Spleen (tissue), 11 donors: ENCODE measurements around the gene ATP13A1. TPM values are rescaled to one million over a fixed set of nuclear protein-coding genes. Genes with fewer than 3 reads are reported as not detected.
A peak's percentile ranks its signal among the peaks of the same experiment; 100 is the strongest.

ENCODE experiments used
- DNase-seq: peaks from one replicate; pipeline ENCODE4 v3.0.0-alpha.2; 2020
- H3K27ac ChIP-seq, 8 donors: fragments of 200-600 bp; sonication (generic) in 7 of 8; 1 replicate in 4 of 8; 2 replicates in 4 of 8; pipeline versions ENCODE4 v1.5.0 to v1.8.0; 2016 to 2021; ENCODE audit warnings: inconsistent platforms in 4 of 8, mild to moderate bottlenecking in 4 of 8, moderate library complexity in 1 of 8
- H3K27me3 ChIP-seq, 7 donors: fragments of 200-600 bp; sonication (generic) in 6 of 7; replicated peaks in 1 of 7; 1 replicate in 4 of 7; 2 replicates in 3 of 7; pipeline versions ENCODE4 v1.5.0 to v1.8.0; 2016 to 2021; ENCODE audit warnings: inconsistent platforms in 3 of 7, mild to moderate bottlenecking in 1 of 7
- H3K36me3 ChIP-seq, 6 donors: fragments of 200-600 bp; sonication (generic) in 5 of 6; 1 replicate in 4 of 6; 2 replicates in 2 of 6; pipeline versions ENCODE4 v1.5.0 to v1.8.0; 2016 to 2021; ENCODE audit warnings: inconsistent platforms in 2 of 6
- H3K4me1 ChIP-seq, 6 donors: fragments of 200-600 bp; sonication (generic) in 5 of 6; 1 replicate in 3 of 6; 2 replicates in 3 of 6; pipeline versions ENCODE4 v1.5.0 to v1.8.0; 2016 to 2021; ENCODE audit warnings: inconsistent platforms in 3 of 6
- H3K4me3 ChIP-seq, 8 donors: fragments of 200-600 bp; sonication (generic) in 7 of 8; 1 replicate in 4 of 8; 2 replicates in 4 of 8; pipeline versions ENCODE4 v1.5.0 to v1.8.0; 2016 to 2021; ENCODE audit warnings: inconsistent platforms in 4 of 8, mild to moderate bottlenecking in 4 of 8, moderate library complexity in 2 of 8
- H3K9me3 ChIP-seq, 8 donors: fragments of 200-600 bp; sonication (generic) in 7 of 8; 1 replicate in 4 of 8; 2 replicates in 4 of 8; pipeline versions ENCODE4 v1.5.0 to v1.8.0; 2016 to 2021; ENCODE audit warnings: inconsistent platforms in 4 of 8
- CTCF ChIP-seq, 11 experiments: fragments of 200-600 bp in 7 of 11; fragments of 450-650 bp in 4 of 11; sonication (generic) in 4 of 11; IDR thresholded peaks in 8 of 11; conservative IDR thresholded peaks in 3 of 11; 1 replicate in 7 of 11; 2 replicates in 4 of 11; pipeline versions ENCODE4 v1.4.0 to v1.8.0; 2016 to 2021; ENCODE audit warnings: antibody characterized with exemption in 11 of 11, inconsistent platforms in 4 of 11, mild to moderate bottlenecking in 1 of 11
- POLR2A ChIP-seq, 3 donors: fragments of 450-650 bp; IDR thresholded peaks; one replicate each; pipeline ENCODE4 v1.5.1; 2017; ENCODE audit warnings: antibody characterized with exemption in 3 of 3, mild to moderate bottlenecking in 1 of 3
- POLR2AphosphoS5 ChIP-seq, 3 donors: sonication (generic); formaldehyde crosslinking; IDR thresholded peaks; one replicate each; pipeline ENCODE4 v1.5.1; 2017; ENCODE audit warnings: antibody characterized with exemption in 3 of 3
- WGBS, 5 donors: extraction: QIAGEN DNeasy Blood & Tissue Kit in 3 of 5; methylation state at CpG; one replicate each; pipeline versions ENCODE4 v1.1.5 to v1.1.7; 2013 to 2018; 5-methylcytosine and 5-hydroxymethylcytosine counted together
- intact Hi-C: fragments of 100-400 bp; cut with DNase I; formaldehyde crosslinking; loops from one replicate; pipeline ENCODE4 v1.15.0; 2023; ENCODE audit warnings: low total_unique reads
- polyA plus RNA-seq, 3 donors: library from polyadenylated mRNA; stranded (reverse); fragments of 200-250 nt; gene quantifications; one replicate each; pipeline ENCODE4 v1.2.1, GENCODE V29; 2013
- total RNA-seq, 7 donors: library from RNA; depleted of rRNA in 3 of 7; stranded (reverse); fragments of >200 nt in 3 of 7; fragmentation: NEBNext Ultra II Directional in 4 of 7; extraction: Animal tissue kit (Norgen Biotek cat#: 25700) in 4 of 7; gene quantifications; one replicate each; pipeline versions ENCODE4 v1.1.0 to v1.2.1, GENCODE V29; 2016 to 2021
- donor health status: healthy with polysubstance abuse.
- donor health status: DM: no; HTN: no; CAD: no; lungs with moderate emphysema.
- donor health status: DM: no; HTN: no; CAD: no.
- donor health status: Bipolar disorder and iron deficiency.
- donor health status: healthy.
- donor health status: DM: no; HTN: no; CAD: no.
- donor health status: DM: yes; HTN: yes; CAD: no.

The ATP13A1 gene
- total and polyA plus RNA-seq, 10 donors: 39.7 to 301 (median 99.7) TPM

- WGBS, 5 donors: 1 to 2% (median 2%) methylated on average over 40 to 87 of the region's 87 CpGs
- peak within 1 kb of the TSS; percentile 43 to 73 (median 56) for H3K4me3 ChIP-seq
Measured at GRCh38 chr19:19627621-19628500, 35.6 kb downstream of the ATP13A1 start, which contains the start of gene LPAR2. TSS of gene LPAR2 (minus strand) at chr19:19628220. CDS start at chr19:19627275, 945 bp downstream.

GRCh38 chr19:19626516-19627472 is 36.7 kb downstream of the ATP13A1 start:
- Histone ChIP-seq H3K4me1 (peaks cover 0 to 52% (median 22%) of the 10 kb centered on the region in 6 donors), H3K36me3 (peaks cover 0 to 67% (median 17%) of the 10 kb centered on the region in 6 donors), H3K27ac (peak overlapping the region in 3 of 8 donors; percentile 87 to 90 (median 87)), H3K27me3 (peaks cover 0 to 18% (median 6%) of the 10 kb centered on the region in 7 donors), H3K9me3 (no peaks in the 10 kb centered on the region), H3K4me3 (peak overlapping the region in 7 of 8 donors; percentile 54 to 73 (median 56))
- intact Hi-C loops: no loop called here
- TF ChIP-seq CTCF (IDR thresholded peaks at IDR 0.05 in 8 of 11, conservative IDR thresholded peaks at IDR 0.05 in 3 of 11) (no peak), POLR2AphosphoS5 (IDR thresholded peaks at IDR 0.05) (peak in 2 of 3 donors; percentile 51 to 86)
- 90 to 96% (median 93%) methylated on average over 35 to 48 of the region's 48 CpGs for WGBS, 5 donors
- DNase-seq: peak; percentile 84

More at GRCh38 chr19:19627621-19628500, 35.6 kb downstream of the ATP13A1 start, which contains the start of gene LPAR2:
- intact Hi-C loops: no loop called here
- TF ChIP-seq CTCF (IDR thresholded peaks at IDR 0.05 in 8 of 11, conservative IDR thresholded peaks at IDR 0.05 in 3 of 11): peak in 6 of 11 experiments; percentile 14 to 59 (median 50)
- TF ChIP-seq POLR2AphosphoS5 (IDR thresholded peaks at IDR 0.05): peak; percentile 72 to 81 (median 73)
- TF ChIP-seq POLR2A (IDR thresholded peaks at IDR 0.05): no peak
- DNase-seq: peak; percentile 94
- Histone ChIP-seq H3K36me3 (peaks cover 0 to 73% (median 26%) of the 10 kb centered on the region in 6 donors), H3K4me1 (peaks cover 0 to 52% (median 22%) of the 10 kb centered on the region in 6 donors), H3K27me3 (peaks cover 0 to 18% (median 6%) of the 10 kb centered on the region in 7 donors), H3K27ac (peak within 1 kb of the TSS; percentile 41 to 90 (median 83)), H3K9me3 (no peaks in the 10 kb centered on the region)

- peak; percentile 76 for DNase-seq
- intact Hi-C loops: no loop called here
Measured at GRCh38 chr19:19624032-19624570, 39.4 kb downstream of the ATP13A1 start.

More at GRCh38 chr19:19624032-19624570, 39.4 kb downstream of the ATP13A1 start:
- no peak overlapping the region for H3K4me3 ChIP-seq
- no peak overlapping the region for H3K27ac ChIP-seq
- WGBS, 5 donors: 91 to 96% (median 95%) methylated on average over 19 of the region's 19 CpGs
- peaks cover 0 to 48% (median 26%) of the 10 kb centered on the region in 6 donors for H3K4me1 ChIP-seq
- peaks cover 0 to 40% (median 3%) of the 10 kb centered on the region in 6 donors for H3K36me3 ChIP-seq
- H3K27me3 ChIP-seq: peaks cover 0 to 18% (median 6%) of the 10 kb centered on the region in 7 donors
- TF ChIP-seq POLR2AphosphoS5 (IDR thresholded peaks at IDR 0.05): peak in 2 of 3 donors; percentile 10 to 61
- no peak for TF ChIP-seq CTCF (IDR thresholded peaks at IDR 0.05 in 8 of 11, conservative IDR thresholded peaks at IDR 0.05 in 3 of 11)
- TF ChIP-seq POLR2A (IDR thresholded peaks at IDR 0.05): no peak
- no peaks in the 10 kb centered on the region for H3K9me3 ChIP-seq
